Ishikawa (cell line): ENCODE measurements around the gene PON1.

Experiments
- EP300 ChIP-seq: IDR thresholded peaks from 2 replicates; pipeline ENCODE4 v1.6.1; 2012; ENCODE audit warnings: borderline replicate concordance
- MAX ChIP-seq: IDR thresholded peaks from 2 replicates; pipeline ENCODE4 v1.6.1; 2012
- REST ChIP-seq: IDR thresholded peaks from 2 replicates; pipeline ENCODE4 v1.6.1; 2012; ENCODE audit warnings: low read depth, mild to moderate bottlenecking
- TAF1 ChIP-seq: IDR thresholded peaks from 2 replicates; pipeline ENCODE4 v1.6.1; 2012; ENCODE audit warnings: low read depth, mild to moderate bottlenecking
- YY1 ChIP-seq: IDR thresholded peaks from 2 replicates; pipeline ENCODE4 v1.6.1; 2012; ENCODE audit warnings: low read depth
- ZBTB7A ChIP-seq: IDR thresholded peaks from 2 replicates; pipeline ENCODE4 v1.6.1; 2012; ENCODE audit warnings: low read depth

GRCh38 chr7:95263785-95264362 lies 60.5 kb downstream of the PON1 start:
- TF ChIP-seq ZBTB7A (no peak), YY1 (no peak), MAX (no peak), TAF1 (no peak), REST (no peak), EP300 (no peak)
